ENCODE results near the gene ARHGEF28.

Gene ARHGEF28

DNA sequence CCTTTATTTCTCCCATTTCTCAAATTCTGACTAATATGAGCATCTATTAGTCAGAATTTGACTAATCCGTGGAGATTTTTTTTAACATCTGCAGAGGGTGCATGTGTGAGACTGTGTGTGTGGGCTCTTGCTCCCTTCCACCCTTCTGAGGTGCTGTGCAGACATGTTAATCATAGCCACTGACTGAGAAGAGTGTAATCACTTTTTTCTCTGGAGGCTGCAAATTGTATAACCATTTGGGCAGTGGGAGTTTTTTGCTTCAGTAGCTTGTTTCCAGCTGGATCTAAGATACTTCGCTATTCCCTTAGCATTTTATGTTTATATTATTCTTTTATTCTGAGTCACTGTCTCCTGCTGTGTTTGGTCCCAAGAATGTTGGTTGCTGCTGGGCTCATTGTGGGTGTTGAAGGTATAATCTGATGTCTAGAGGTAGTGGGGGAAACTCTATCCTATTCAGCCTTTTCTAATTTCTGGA is 66.2 kb downstream of the ARHGEF28 start:
- H3K4me3 ChIP-seq (ENCODE audit: low read depth, low read length): no peak overlapping the region

DNA sequence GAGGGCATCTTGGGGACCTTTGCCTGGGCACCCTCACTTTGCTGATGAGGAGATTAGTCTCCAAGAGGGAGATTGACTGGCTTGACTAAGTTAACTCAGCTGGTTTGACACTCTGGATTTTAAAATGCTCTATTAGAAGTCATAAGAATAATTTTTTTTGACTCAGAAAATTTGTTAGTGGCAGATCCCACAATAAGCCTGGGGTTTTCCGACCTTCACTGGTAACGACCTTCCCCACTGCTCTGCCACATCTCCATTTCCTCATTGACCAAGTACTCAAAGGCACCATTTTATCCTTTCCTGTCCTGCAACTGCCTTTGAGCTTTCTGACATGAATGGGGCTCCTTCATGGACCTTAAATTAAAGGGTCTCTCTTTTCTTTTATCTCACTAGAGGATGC is 67.0 kb downstream of the ARHGEF28 start:
- H3K4me3 ChIP-seq (ENCODE audit: low read depth, low read length): no peak overlapping the region

DNA sequence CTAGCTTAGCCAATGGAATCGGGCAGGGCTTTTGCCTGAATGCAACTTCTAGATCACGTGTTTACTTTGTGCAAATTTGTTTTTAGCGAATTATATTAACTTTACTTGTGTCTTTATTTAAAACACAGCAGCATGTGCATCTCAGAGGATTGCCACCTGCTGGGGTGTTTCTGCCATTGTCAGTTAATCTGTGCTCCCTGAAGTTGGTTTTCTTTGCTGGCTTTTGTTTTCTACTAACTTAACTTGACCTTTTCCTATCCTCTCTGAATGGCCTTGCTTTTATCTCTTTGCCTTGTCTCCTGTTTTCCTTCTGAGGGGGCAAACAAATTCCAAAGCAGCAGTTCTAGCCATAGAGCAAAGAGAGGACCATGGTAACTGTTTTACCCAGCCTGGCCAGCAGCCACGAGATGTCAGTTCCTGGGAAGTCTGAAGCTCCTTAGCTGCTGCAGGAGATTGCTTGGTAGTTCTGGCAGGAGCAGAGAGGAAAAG is 67.6 kb downstream of the ARHGEF28 start:
- no peak overlapping the region for H3K4me3 ChIP-seq (ENCODE audit: low read depth, low read length)

DNA sequence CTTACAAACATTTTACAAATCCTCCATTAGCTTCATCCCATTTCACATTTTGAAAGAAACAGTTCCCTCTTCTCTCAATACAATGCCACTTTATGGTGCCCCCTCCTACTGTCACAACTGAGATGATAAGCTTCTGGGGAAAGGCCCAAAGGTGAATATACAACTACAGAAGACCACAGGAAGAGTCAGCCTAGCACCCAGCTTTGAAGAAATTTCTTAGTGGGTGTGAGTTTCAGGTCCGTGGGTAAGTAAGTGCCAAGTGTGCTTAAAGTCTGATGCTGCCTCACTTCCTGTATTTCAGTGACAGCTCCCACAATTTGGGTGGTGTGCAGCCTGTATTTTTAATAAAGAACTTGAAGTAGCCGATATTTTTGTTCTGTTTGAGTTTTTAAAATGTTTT is 68.1 kb downstream of the ARHGEF28 start:
- H3K4me3 ChIP-seq (ENCODE audit: low read depth, low read length): no peak overlapping the region

DNA sequence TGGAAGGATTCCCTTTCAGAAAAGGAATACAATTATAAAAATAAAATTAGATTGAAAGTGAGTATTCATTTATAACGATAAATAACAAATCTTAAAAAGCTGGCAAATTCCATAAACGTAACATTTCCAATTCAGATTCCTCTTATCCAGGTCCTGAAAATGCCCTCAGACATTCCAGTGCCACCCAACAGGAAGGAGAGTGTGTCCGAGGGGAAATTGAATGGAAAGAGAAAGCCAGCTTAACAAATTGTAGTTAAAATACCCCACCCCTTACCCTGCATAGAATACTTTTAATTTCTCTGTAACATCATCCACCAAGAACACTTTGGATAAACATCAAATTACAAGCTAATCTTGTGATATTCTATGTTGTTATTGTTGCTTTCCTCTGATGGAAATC is 72.0 kb downstream of the ARHGEF28 start:
- H3K4me3 ChIP-seq (ENCODE audit: low read depth, low read length): no peak overlapping the region

DNA sequence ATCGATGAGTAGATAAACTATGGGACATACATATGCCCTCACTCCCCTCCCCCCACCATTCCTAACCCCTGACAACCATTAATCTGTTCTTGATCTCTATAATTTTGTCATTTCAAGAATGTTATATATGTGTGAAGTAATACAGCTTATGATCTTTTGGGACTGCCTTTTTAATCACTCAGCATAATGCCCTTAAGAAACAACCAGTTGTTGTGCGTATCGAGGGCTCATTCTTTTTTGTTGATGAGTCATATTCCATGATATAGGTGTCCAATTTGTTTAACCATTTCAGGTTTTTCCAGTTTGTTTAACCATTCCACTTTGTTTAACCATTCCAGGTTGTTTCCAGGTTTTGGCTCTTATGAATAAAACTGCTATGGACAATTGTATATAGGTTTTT is 75.6 kb downstream of the ARHGEF28 start:
- no peak overlapping the region for H3K4me3 ChIP-seq (ENCODE audit: low read depth, low read length)

DNA sequence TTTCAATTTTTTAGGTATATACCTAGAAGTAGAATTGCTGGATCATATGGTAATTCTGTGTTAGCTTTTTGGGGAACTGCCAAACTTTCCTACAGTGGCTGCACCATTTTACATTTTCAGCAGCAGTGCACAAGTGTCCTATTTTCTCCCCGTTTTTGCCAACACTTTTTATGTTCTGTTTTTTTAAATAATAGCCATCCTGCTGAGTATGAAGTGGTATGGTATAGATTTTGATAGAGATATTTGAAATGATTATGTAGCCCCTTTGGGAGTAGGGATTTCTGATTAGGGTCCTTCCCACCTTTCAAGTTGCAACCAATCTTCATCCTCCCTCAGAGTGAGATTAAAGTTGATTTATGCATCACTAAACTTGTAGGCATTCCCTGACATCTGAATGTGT is 76.5 kb downstream of the ARHGEF28 start:
- no peak overlapping the region for H3K4me3 ChIP-seq (ENCODE audit: low read depth, low read length)

DNA sequence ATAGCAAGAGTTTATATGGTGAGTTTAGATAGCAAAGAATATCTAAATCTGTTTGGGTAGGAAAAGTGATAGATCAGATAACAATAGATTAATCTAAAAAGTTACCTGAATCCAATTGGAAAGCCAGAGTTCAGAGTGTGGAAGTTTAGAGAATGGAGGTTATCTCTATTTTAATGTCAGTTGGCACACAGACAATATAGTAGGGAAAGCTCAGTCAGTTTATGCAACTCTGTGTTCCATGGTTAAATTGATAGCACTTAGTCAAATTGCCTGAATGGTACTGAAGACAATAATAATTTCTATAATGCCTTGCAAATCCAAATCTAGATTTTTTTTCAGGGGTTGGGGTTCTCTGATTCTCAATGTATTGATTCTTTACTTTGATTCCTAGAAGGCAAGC is 77.0 kb downstream of the ARHGEF28 start:
- no peak overlapping the region for H3K4me3 ChIP-seq (ENCODE audit: low read depth, low read length)

DNA sequence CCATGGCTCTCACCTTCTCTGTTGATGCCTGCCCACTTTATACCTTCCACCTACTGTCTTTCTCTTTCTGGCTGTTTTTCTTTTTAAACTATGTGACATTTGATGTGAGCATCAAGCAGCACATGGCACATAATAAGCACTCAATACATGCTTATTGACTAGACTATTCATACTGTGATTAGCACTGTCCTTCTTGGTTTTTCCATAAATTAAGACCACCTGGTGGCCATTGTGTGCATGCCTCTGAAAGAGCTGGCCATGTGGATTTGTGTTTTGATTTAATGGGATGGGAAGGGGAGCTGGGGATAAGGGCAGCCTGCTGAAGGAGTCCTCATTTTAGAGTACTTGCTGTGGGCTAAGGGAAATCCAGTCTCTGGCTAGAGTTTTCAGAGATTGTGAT is 79.4 kb downstream of the ARHGEF28 start:
- H3K4me3 ChIP-seq (ENCODE audit: low read depth, low read length): no peak overlapping the region

DNA sequence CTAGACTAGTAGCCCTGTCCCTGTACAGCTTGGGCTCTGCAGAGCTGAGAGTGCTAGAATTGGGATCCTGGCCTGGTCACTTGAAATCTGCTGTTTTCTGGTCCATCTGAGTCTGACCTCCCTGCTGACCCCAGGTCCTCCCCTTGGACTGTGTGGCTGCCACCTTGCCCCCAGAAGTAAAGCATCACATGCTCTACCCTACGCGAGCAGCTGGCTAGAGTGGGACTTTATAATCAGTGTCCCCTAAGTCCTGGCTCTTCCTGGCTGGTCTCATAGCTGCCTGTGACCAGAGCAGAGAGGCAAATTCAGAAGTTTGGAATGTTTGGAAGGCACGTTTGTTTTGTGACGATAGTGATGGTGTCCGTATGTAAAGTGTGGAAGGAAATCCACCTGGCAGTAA is 81.0 kb downstream of the ARHGEF28 start:
- no peak overlapping the region for H3K4me3 ChIP-seq (ENCODE audit: low read depth, low read length)

DNA sequence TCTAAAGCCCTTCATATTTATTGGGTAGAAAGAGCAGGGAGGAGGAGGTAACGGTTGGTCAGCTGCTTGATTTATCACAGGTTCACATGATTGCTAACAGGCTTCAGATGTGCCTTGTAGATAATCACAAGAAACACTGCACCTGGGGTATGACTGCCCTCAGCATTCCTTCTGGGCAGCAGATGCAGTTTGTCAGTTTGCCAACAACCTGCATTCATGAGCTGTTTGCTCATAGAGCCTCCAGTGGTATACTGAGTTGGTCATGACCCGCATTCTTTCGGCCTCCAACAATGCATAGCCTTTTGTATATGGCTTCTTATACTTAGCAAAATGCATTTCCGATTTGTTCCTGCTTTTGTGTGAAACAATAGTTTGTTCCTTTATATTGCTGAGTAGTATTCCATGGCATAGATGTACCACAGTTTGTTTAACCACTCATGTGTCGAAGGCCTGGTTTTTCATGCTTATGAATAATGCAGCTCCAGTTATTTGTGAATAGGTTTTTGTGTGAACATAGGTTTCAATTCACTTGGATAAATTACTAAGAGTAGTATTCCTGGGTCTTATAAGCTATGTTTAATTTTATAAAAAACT is 83.6 kb downstream of the ARHGEF28 start:
- H3K4me3 ChIP-seq (ENCODE audit: low read depth, low read length): no peak overlapping the region

DNA sequence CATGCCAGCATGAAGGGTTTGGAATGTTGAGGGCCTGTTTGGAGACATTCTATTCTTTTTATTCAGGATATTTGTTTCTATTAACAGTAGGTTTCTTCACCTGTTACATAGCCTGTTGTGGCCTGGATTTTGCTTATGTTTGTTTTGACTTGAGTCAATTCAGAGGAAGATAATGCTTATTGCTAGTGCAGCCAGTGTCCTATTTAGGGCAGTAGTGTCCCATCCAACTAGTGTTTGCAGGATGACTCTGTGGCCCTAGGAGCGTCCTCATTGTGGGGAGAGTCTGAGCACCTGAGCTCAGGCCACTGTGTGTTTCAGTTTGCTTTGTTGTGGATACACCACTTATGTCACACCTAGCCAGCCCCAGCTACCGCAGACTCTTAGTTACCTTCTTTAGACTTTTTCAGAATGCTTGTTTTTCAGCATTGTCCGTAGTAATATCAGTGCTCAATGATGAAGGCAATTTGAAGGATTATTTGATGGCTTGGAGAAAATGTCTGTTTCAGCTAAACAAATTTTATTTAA is 90.3 kb downstream of the ARHGEF28 start:
- no peak overlapping the region for H3K4me3 ChIP-seq (ENCODE audit: low read depth, low read length)

DNA sequence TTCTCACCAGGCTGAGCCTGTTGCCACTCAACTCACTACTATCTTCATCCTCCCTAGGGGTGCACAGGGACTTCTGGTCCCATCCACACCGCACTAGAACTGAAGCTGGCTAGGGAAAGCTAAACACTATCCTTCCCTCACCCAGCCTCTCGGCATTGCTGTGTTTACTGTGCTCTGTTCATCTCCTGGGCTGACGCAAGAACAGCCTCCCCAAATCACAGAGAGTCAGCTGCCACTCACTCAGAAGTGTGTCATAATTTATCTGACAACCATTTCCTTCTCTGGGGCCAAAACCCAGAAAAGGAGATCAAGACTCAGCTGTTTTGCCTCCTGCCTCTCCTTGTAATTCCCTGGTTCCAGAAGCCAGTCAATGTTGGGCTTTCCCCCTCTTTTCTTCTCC is 92.8 kb downstream of the ARHGEF28 start:
- H3K4me3 ChIP-seq (ENCODE audit: low read depth, low read length): no peak overlapping the region

DNA sequence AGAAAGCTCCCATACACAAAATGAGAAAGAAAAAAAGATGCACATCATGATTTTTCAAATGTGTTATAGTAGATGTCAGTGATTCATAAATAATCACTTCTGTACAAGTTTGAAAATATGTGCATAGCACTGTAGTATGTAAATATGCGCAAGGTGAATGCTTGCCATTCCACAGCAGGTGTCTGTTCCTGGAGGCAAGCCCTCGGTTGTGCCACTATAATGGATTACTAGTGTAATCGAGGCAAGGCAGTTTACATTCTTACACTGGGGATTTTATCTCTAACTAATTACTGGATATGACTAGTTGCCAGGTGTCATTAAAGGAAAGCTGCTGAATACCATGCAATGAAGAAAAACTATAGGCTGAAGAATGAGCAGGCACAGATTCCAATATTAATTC is 93.6 kb downstream of the ARHGEF28 start:
- no peak overlapping the region for H3K4me3 ChIP-seq (ENCODE audit: low read depth, low read length)

DNA sequence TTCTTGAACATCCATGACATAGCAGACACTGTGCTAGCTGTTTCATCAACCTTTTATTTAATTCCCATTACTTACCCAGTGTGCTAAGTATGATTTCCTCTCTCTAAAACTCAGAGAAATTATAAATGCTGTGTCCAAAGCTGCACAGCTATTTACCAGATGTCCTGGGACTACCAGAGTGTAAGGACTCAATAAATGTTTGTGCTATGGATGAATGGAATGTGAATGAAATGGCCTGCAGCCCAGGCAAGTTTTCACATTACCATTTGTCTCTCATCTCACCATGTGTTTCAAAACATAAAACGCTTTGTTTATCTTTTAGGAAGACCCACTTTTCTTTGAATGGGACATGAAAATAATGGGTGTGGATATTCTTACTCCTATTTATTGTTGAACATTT is 96.2 kb downstream of the ARHGEF28 start:
- no peak overlapping the region for H3K4me3 ChIP-seq (ENCODE audit: low read depth, low read length)

DNA sequence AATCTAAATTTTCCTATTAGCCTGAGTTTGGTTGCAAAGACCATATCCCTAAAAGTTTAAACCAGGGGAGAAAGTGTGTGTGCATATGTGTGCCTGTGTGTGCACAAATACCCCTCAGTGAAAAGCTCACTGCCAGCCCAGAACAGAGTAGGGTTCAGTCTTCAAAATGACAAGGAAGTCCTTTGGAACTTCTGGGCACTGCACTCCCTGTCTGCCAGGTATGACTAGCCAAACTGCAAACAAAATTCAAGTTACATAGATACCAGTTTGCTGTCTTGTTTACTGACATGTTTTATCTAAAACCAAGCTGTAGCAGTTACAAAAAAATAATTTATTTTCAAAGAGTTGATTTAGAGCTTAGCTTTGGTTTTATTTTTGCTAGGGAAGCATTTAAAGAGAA is 100.1 kb downstream of the ARHGEF28 start:
- H3K4me3 ChIP-seq (ENCODE audit: low read depth, low read length): no peak overlapping the region

DNA sequence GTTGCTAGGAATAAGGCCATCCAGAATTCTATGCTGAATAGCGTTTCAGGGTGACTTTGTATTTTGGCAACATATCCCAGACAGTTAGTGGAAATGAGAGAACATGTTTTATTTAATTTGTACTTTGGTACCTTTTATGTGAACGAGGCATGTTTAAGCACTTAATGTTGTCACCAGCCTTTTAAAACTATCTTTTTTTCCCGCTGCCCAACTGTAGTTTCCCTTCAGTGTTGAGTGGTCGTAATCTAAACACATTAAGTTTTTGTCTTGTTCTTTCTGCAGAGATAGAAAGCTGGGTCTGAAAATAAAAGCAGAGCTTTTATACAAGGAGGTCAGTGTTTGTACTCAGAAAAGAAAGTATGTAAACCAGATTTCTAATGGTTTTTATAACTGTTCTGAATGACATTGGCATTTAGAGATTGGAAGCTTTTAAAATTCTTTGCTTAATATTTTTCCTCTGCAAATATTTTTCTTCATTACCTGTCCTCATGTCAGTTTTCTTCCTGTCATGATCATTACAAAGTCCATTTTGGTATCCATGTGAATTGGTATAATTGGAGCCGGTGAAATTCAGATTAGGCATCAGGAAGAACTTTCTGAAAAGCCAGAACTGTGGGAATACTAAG is 100.7 kb downstream of the ARHGEF28 start:
- H3K4me3 ChIP-seq (ENCODE audit: low read depth, low read length): no peak overlapping the region

DNA sequence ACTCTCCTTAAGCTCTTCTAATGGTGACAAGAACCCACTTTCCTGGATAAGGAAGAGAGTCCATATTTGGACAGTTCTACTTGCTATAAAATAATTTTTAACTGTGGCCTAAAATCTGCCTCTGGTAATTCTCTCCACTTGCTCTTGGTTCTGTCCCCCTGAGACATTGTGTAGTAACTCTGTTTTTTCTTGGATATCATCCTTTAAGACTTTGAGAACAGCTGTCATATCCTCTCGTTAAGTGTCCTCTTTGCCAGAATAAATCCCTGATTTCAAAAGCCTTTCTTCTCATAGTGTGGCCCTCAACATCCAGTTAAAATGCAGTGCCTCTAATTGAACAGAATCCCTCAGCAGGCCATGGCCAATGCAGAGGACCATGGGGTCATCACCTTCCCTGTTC is 101.5 kb downstream of the ARHGEF28 start:
- H3K4me3 ChIP-seq (ENCODE audit: low read depth, low read length): no peak overlapping the region

DNA sequence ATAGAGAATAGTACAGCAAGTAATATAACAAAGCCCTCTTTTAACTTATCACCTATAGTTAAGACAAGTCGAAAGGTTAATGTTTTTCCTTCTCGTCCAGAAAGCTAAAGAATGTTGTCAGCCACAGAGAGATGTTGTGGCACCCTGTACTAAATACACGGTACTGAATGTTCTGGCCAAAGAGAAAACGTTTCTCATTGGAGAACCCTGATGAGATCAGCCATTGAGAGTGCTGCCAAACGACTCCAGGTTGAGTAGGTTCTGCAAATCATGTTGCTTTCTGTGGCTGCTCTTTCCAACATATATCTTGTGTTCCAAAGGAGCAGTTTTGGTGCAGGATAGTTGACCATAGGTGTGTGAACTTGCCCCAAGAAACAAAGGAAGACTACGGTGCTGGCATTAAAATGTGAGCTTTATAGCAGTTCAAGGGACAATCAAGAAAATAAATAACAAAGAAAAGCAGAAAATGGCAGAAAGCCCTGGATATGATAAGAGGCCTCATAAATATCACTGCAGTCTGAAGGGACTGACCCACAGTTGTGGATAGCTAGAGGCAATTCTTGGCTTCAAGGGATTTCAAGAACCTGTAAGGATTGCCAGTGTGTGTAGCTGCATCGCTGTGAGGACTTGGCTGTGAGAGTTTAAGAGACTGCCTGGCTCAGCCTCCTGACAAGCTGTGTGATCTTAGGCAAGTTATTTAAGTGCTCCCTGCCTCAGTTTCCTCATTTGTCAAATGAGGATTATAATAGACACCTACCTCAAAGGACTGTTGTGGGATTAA is 102.7 kb downstream of the ARHGEF28 start:
- H3K4me3 ChIP-seq (ENCODE audit: low read depth, low read length): no peak overlapping the region

DNA sequence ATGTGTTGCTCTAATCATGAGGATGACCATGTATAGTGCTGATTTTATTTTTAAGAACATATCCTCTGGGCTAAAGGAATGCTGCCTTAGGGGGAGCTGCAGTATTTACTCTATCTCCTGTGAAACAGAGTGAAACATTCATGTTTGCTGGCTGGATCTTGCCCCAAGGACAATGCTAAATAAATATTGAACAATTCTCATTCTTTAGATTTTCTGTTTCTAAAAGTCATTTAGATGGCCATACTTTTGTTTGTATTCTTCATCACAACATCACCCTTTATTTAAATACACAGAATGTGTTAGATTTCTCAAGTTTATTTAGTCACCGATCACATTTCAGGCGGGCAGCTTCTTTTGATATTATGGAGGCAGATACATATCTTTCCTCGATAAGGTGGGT is 103.3 kb downstream of the ARHGEF28 start:
- H3K4me3 ChIP-seq (ENCODE audit: low read depth, low read length): no peak overlapping the region

DNA sequence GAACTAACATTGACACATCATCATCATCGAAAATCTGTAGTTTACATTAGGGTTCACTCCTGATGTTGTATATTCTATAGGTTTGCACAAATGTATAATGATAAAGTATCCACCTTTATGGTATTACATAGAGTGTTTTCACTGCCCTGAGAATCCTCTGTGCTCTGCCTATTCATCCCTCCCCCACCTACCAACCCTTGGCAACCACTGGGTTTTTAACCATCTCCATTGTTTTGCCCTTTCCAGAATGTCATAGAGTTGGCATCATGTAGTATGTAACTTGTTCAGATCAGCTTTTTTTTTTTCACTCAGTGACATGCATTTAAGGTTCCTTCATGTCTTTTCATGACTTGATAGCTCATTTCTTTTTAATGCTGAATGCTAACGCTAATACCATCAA is 106.0 kb downstream of the ARHGEF28 start:
- H3K4me3 ChIP-seq (ENCODE audit: low read depth, low read length): no peak overlapping the region

DNA sequence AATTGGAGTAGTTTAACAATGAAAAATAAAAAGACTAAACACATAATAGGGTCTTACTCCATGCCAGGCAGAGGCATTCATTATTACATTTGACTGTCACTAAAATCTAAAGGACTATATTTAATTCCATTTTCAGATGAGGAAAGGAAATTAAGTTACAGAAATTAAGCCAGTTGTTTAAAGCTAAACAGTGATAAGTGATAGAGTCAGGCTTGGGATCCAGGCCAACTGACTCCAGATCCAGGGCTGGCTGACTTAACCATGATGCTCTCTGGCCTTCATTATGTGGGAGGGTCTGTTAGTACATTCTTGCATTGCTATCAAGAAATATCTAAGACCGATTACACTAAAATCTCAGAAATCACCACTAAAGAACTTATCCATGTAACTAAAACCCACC is 107.2 kb downstream of the ARHGEF28 start:
- H3K4me3 ChIP-seq (ENCODE audit: low read depth, low read length): no peak overlapping the region

All from iPS-11a (cell line).